SK-N-MC (cell line): Measurements from ENCODE around the gene TACC3.

Source experiments
- DNase-seq: peaks from one replicate; pipeline ENCODE4 v3.0.0-alpha.2; 2011; ENCODE audit warnings: low read depth, low spot score
- H3K27ac ChIP-seq: fragments of 200-600 bp; sonication (generic); 2 replicates; pipeline ENCODE4 v1.5.1; 2016; ENCODE audit warnings: mixed run types
- H3K36me3 ChIP-seq: fragments of 200-600 bp; sonication (generic); 2 replicates; pipeline ENCODE4 v1.6.1; 2017; ENCODE audit warnings: antibody characterized with exemption, low read length, mixed read lengths; ENCODE audit not compliant: insufficient read depth
- H3K4me3 ChIP-seq: fragments of 200-600 bp; sonication (generic); 2 replicates; pipeline ENCODE4 v1.5.1; 2016
- H3K9ac ChIP-seq: fragments of 200-600 bp; sonication (generic); 2 replicates; pipeline ENCODE4 v1.8.0; 2017; ENCODE audit warnings: mixed run types, mixed read lengths; ENCODE audit not compliant: insufficient read length
- H3K9me3 ChIP-seq: fragments of 200-600 bp; sonication (generic); 2 replicates; pipeline ENCODE4 v1.6.1; 2017; ENCODE audit warnings: low read depth, mild to moderate bottlenecking, antibody characterized with exemption, low read length, moderate library complexity, mixed read lengths
- EZH2 ChIP-seq: fragments of 200-600 bp; sonication (generic); IDR thresholded peaks from one replicate; pipeline ENCODE4 v1.6.1; 2017; ENCODE audit warnings: antibody characterized with exemption
- FOXP2 ChIP-seq: optimal IDR thresholded peaks from 2 replicates; pipeline ENCODE3; 2011; ENCODE audit warnings: mild to moderate bottlenecking, moderate library complexity; ENCODE audit not compliant: insufficient read depth; ENCODE audit errors: extremely low read length, control extremely low read depth
- POLR2AphosphoS5 ChIP-seq: IDR thresholded peaks from 2 replicates; pipeline ENCODE4 v1.6.1; 2012; ENCODE audit warnings: mild to moderate bottlenecking, low read depth, low read length, borderline replicate concordance

The TACC3 gene

GRCh38 chr4:1746265-1746691, 25.0 kb downstream of the TACC3 start:
- Histone ChIP-seq H3K9me3 (no peaks in the 10 kb centered on the region), H3K4me3 (no peak overlapping the region), H3K27ac (no peak overlapping the region), H3K36me3 (peaks cover 21% of the 10 kb centered on the region; the same call in 1 of the 2 replicates), H3K9ac (no peak overlapping the region)
- no peak for DNase-seq
- peak; percentile 8; the same call in 1 of the 2 replicates for TF ChIP-seq POLR2AphosphoS5
- TF ChIP-seq FOXP2 = no peak

GRCh38 chr4:1746919-1747602, 25.7 kb downstream of the TACC3 start:
- Histone ChIP-seq H3K9ac (no peak overlapping the region), H3K36me3 (peaks cover 13% of the 10 kb centered on the region; the same call in 1 of the 2 replicates), H3K4me3 (no peak overlapping the region), H3K9me3 (no peaks in the 10 kb centered on the region), H3K27ac (no peak overlapping the region)
- TF ChIP-seq POLR2AphosphoS5 (no peak), FOXP2 (no peak), EZH2 (no peak)
- no peak for DNase-seq

- Histone ChIP-seq H3K9ac (no peak overlapping the region), H3K27ac (no peak overlapping the region), H3K4me3 (no peak overlapping the region), H3K9me3 (no peaks in the 10 kb centered on the region), H3K36me3 (peaks cover 12% of the 10 kb centered on the region; the same call in 1 of the 2 replicates)
- no peak for DNase-seq
- no peak for TF ChIP-seq EZH2
These were observed 26.3 kb downstream of the TACC3 start for GRCh38 chr4:1747603-1747967.

- H3K4me3 ChIP-seq = peak overlapping the region; percentile 69
- H3K36me3 ChIP-seq = peaks cover 12% of the 10 kb centered on the region; the same call in 1 of the 2 replicates
- TF ChIP-seq EZH2 (no peak), POLR2AphosphoS5 (no peak), FOXP2 (no peak)
- no peak overlapping the region for H3K9ac ChIP-seq
- no peaks in the 10 kb centered on the region for H3K9me3 ChIP-seq
- DNase-seq = no peak
- H3K27ac ChIP-seq = no peak overlapping the region
These were observed 27.2 kb downstream of the TACC3 start for GRCh38 chr4:1748465-1748995.

- Histone ChIP-seq H3K27ac (no peak overlapping the region), H3K36me3 (peaks cover 8% of the 10 kb centered on the region; the same call in 1 of the 2 replicates), H3K9me3 (no peaks in the 10 kb centered on the region), H3K4me3 (no peak overlapping the region), H3K9ac (no peak overlapping the region)
- TF ChIP-seq FOXP2 (no peak), POLR2AphosphoS5 (no peak), EZH2 (no peak)
- no peak for DNase-seq
These were observed 28.0 kb downstream of the TACC3 start for GRCh38 chr4:1749370-1749769.

- H3K9me3 ChIP-seq = no peaks in the 10 kb centered on the region
- H3K27ac ChIP-seq = no peak overlapping the region
- no peak for DNase-seq
- no peak overlapping the region for H3K4me3 ChIP-seq
- H3K9ac ChIP-seq = no peak overlapping the region
- peaks cover 4% of the 10 kb centered on the region; the same call in 1 of the 2 replicates for H3K36me3 ChIP-seq
- TF ChIP-seq FOXP2 = no peak
- TF ChIP-seq EZH2 = no peak
- TF ChIP-seq POLR2AphosphoS5 = no peak
These were observed 28.5 kb downstream of the TACC3 start for GRCh38 chr4:1749826-1750225.

GRCh38 chr4:1750381-1751154, 29.2 kb downstream of the TACC3 start:
- H3K27ac ChIP-seq = no peak overlapping the region
- H3K4me3 ChIP-seq = no peak overlapping the region
- TF ChIP-seq EZH2 (no peak), FOXP2 (no peak), POLR2AphosphoS5 (no peak)
- no peaks in the 10 kb centered on the region for H3K9me3 ChIP-seq
- H3K9ac ChIP-seq = no peak overlapping the region
- no peaks in the 10 kb centered on the region for H3K36me3 ChIP-seq
- DNase-seq = no peak

- Histone ChIP-seq H3K27ac (no peak overlapping the region), H3K36me3 (no peaks in the 10 kb centered on the region), H3K9me3 (no peaks in the 10 kb centered on the region), H3K9ac (no peak overlapping the region), H3K4me3 (no peak overlapping the region)
- DNase-seq = no peak
- TF ChIP-seq FOXP2 = no peak
- no peak for TF ChIP-seq POLR2AphosphoS5
- no peak for TF ChIP-seq EZH2
These were observed 30.0 kb downstream of the TACC3 start for GRCh38 chr4:1751155-1751918.
